Spleen (tissue), 11 donors: ENCODE data around the gene CHCHD6. TPM values are rescaled to one million over a fixed set of nuclear protein-coding genes. Genes with fewer than 3 reads are reported as not detected.
"Not testable (repeated sequence)": the region's sequence is repeated elsewhere in the genome, so short reads cannot be mapped to it uniquely, and the experiment has no call there.

Experiments
- DNase-seq: peaks from one replicate; pipeline ENCODE4 v3.0.0-alpha.2; 2020
- H3K27ac ChIP-seq, 8 donors: fragments of 200-600 bp; sonication (generic) in 7 of 8; 1 replicate in 4 of 8; 2 replicates in 4 of 8; pipeline versions ENCODE4 v1.5.0 to v1.8.0; 2016 to 2021; ENCODE audit warnings: inconsistent platforms in 4 of 8, mild to moderate bottlenecking in 4 of 8, moderate library complexity in 1 of 8
- H3K27me3 ChIP-seq, 7 donors: fragments of 200-600 bp; sonication (generic) in 6 of 7; replicated peaks in 1 of 7; 1 replicate in 4 of 7; 2 replicates in 3 of 7; pipeline versions ENCODE4 v1.5.0 to v1.8.0; 2016 to 2021; ENCODE audit warnings: inconsistent platforms in 3 of 7, mild to moderate bottlenecking in 1 of 7
- H3K36me3 ChIP-seq, 6 donors: fragments of 200-600 bp; sonication (generic) in 5 of 6; 1 replicate in 4 of 6; 2 replicates in 2 of 6; pipeline versions ENCODE4 v1.5.0 to v1.8.0; 2016 to 2021; ENCODE audit warnings: inconsistent platforms in 2 of 6
- H3K4me1 ChIP-seq, 6 donors: fragments of 200-600 bp; sonication (generic) in 5 of 6; 1 replicate in 3 of 6; 2 replicates in 3 of 6; pipeline versions ENCODE4 v1.5.0 to v1.8.0; 2016 to 2021; ENCODE audit warnings: inconsistent platforms in 3 of 6
- H3K4me3 ChIP-seq, 8 donors: fragments of 200-600 bp; sonication (generic) in 7 of 8; 1 replicate in 4 of 8; 2 replicates in 4 of 8; pipeline versions ENCODE4 v1.5.0 to v1.8.0; 2016 to 2021; ENCODE audit warnings: inconsistent platforms in 4 of 8, mild to moderate bottlenecking in 4 of 8, moderate library complexity in 2 of 8
- H3K9me3 ChIP-seq, 8 donors: fragments of 200-600 bp; sonication (generic) in 7 of 8; 1 replicate in 4 of 8; 2 replicates in 4 of 8; pipeline versions ENCODE4 v1.5.0 to v1.8.0; 2016 to 2021; ENCODE audit warnings: inconsistent platforms in 4 of 8
- CTCF ChIP-seq, 11 experiments: fragments of 200-600 bp in 7 of 11; fragments of 450-650 bp in 4 of 11; sonication (generic) in 4 of 11; IDR thresholded peaks in 8 of 11; conservative IDR thresholded peaks in 3 of 11; 1 replicate in 7 of 11; 2 replicates in 4 of 11; pipeline versions ENCODE4 v1.4.0 to v1.8.0; 2016 to 2021; ENCODE audit warnings: antibody characterized with exemption in 11 of 11, inconsistent platforms in 4 of 11, mild to moderate bottlenecking in 1 of 11
- POLR2A ChIP-seq, 3 donors: fragments of 450-650 bp; IDR thresholded peaks; one replicate each; pipeline ENCODE4 v1.5.1; 2017; ENCODE audit warnings: antibody characterized with exemption in 3 of 3, mild to moderate bottlenecking in 1 of 3
- POLR2AphosphoS5 ChIP-seq, 3 donors: sonication (generic); formaldehyde crosslinking; IDR thresholded peaks; one replicate each; pipeline ENCODE4 v1.5.1; 2017; ENCODE audit warnings: antibody characterized with exemption in 3 of 3
- WGBS, 5 donors: extraction: QIAGEN DNeasy Blood & Tissue Kit in 3 of 5; methylation state at CpG; one replicate each; pipeline versions ENCODE4 v1.1.5 to v1.1.7; 2013 to 2018; 5-methylcytosine and 5-hydroxymethylcytosine counted together
- intact Hi-C: fragments of 100-400 bp; cut with DNase I; formaldehyde crosslinking; loops from one replicate; pipeline ENCODE4 v1.15.0; 2023; ENCODE audit warnings: low total_unique reads
- polyA plus RNA-seq, 3 donors: library from polyadenylated mRNA; stranded (reverse); fragments of 200-250 nt; gene quantifications; one replicate each; pipeline ENCODE4 v1.2.1, GENCODE V29; 2013
- total RNA-seq, 7 donors: library from RNA; depleted of rRNA in 3 of 7; stranded (reverse); fragments of >200 nt in 3 of 7; fragmentation: NEBNext Ultra II Directional in 4 of 7; extraction: Animal tissue kit (Norgen Biotek cat#: 25700) in 4 of 7; gene quantifications; one replicate each; pipeline versions ENCODE4 v1.1.0 to v1.2.1, GENCODE V29; 2016 to 2021
- donor health status: healthy with polysubstance abuse.
- donor health status: DM: no; HTN: no; CAD: no; lungs with moderate emphysema.
- donor health status: DM: no; HTN: no; CAD: no.
- donor health status: Bipolar disorder and iron deficiency.
- donor health status: healthy.
- donor health status: DM: no; HTN: no; CAD: no.
- donor health status: DM: yes; HTN: yes; CAD: no.

The CHCHD6 gene
- total and polyA plus RNA-seq, 10 donors, result 6.3 to 39.1 (median 11.8) TPM

GRCh38 chr3:126792998-126793397 is 89.0 kb downstream of the CHCHD6 start:
- Histone ChIP-seq H3K9me3 (peaks cover 0 to 36% (median 19%) of the 10 kb centered on the region in 8 donors), H3K27ac (no peak overlapping the region), H3K4me3 (no peak overlapping the region), H3K4me1 (no peaks in the 10 kb centered on the region), H3K27me3 (no peaks in the 10 kb centered on the region), H3K36me3 (no peaks in the 10 kb centered on the region)
- no peak for TF ChIP-seq CTCF (IDR thresholded peaks at IDR 0.05 in 8 of 11, conservative IDR thresholded peaks at IDR 0.05 in 3 of 11)
- no peak for TF ChIP-seq POLR2A (IDR thresholded peaks at IDR 0.05)
- TF ChIP-seq POLR2AphosphoS5 (IDR thresholded peaks at IDR 0.05), result no peak
- intact Hi-C loops, result no loop called here
- 85 to 97% (median 92%) methylated on average over 1 of the region's 1 CpG for WGBS, 5 donors
- no peak for DNase-seq

DNA sequence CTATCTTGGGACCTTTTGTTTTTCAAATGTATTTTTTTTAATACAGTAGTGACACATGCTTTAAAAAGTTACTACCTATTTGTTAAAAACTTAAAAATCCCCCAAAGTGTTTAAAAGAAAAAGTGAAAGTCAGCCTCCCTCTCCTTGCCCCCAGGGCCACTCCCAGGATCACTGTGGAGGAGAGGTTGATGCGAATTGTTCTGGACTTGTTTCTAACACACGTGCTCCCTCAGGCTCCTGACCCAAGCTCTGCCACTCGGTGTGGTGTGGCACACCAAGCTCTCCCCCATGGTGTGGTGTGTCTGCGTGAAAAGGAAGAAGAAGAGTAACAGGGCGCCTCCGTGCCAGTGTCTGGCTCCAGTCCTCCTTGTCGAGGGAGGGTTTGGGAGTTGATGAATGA is 93.5 kb downstream of the CHCHD6 start:
- H3K4me1 ChIP-seq, result no peaks in the 10 kb centered on the region
- TF ChIP-seq POLR2AphosphoS5 (IDR thresholded peaks at IDR 0.05) (no peak), CTCF (IDR thresholded peaks at IDR 0.05 in 8 of 11, conservative IDR thresholded peaks at IDR 0.05 in 3 of 11) (no peak), POLR2A (IDR thresholded peaks at IDR 0.05) (no peak)
- H3K27me3 ChIP-seq, result no peaks in the 10 kb centered on the region
- no peak for DNase-seq
- 80 to 94% (median 85%) methylated on average over 7 of the region's 7 CpGs for WGBS, 5 donors
- H3K4me3 ChIP-seq, result no peak overlapping the region
- peaks cover 0 to 22% (median 15%) of the 10 kb centered on the region in 8 donors for H3K9me3 ChIP-seq
- H3K27ac ChIP-seq, result no peak overlapping the region
- intact Hi-C loops, result no loop called here
- peaks cover 0 to 11% (median 0%) of the 10 kb centered on the region in 6 donors for H3K36me3 ChIP-seq

- peaks cover 0 to 13% (median 5%) of the 10 kb centered on the region in 8 donors for H3K9me3 ChIP-seq
- DNase-seq, result no peak
- no peak overlapping the region for H3K27ac ChIP-seq
- peaks cover 0 to 11% (median 0%) of the 10 kb centered on the region in 6 donors for H3K36me3 ChIP-seq
- no peak for TF ChIP-seq POLR2AphosphoS5 (IDR thresholded peaks at IDR 0.05)
- no peak for TF ChIP-seq POLR2A (IDR thresholded peaks at IDR 0.05)
- TF ChIP-seq CTCF (IDR thresholded peaks at IDR 0.05 in 8 of 11, conservative IDR thresholded peaks at IDR 0.05 in 3 of 11), result no peak
- H3K4me3 ChIP-seq, result no peak overlapping the region
- no peaks in the 10 kb centered on the region for H3K27me3 ChIP-seq
- intact Hi-C loops, result no loop called here
- WGBS, 5 donors, result 92 to 98% (median 94%) methylated on average over 9 of the region's 9 CpGs
- no peaks in the 10 kb centered on the region for H3K4me1 ChIP-seq
These were observed 94.5 kb downstream of the CHCHD6 start for GRCh38 chr3:126798521-126798920.

DNA sequence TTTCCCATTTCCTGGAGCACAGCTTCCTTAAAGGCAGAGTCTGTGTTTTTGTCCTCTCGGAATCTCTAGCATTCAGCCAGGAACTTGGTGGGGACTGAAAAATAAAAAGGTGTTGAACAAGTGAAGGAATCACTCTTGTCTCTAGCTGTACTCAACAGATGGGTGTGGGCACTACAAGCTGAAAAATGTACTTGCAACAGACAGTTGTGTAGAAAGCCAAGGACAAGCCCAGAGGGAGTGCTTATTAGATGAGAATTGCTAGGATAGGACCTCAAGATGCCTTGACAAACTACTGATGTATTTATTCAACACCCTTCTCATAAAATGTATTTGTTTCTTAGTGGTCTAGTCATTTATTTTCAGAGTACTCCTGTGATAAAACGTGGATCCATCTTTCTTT is 95.1 kb downstream of the CHCHD6 start:
- DNase-seq, result no peak
- Histone ChIP-seq H3K4me3 (no peak overlapping the region), H3K9me3 (peaks cover 0 to 9% (median 2%) of the 10 kb centered on the region in 8 donors), H3K4me1 (no peaks in the 10 kb centered on the region), H3K27ac (no peak overlapping the region), H3K36me3 (peaks cover 0 to 11% (median 0%) of the 10 kb centered on the region in 6 donors), H3K27me3 (no peaks in the 10 kb centered on the region)
- intact Hi-C loops, result no loop called here
- TF ChIP-seq POLR2AphosphoS5 (IDR thresholded peaks at IDR 0.05) (no peak), CTCF (IDR thresholded peaks at IDR 0.05 in 8 of 11, conservative IDR thresholded peaks at IDR 0.05 in 3 of 11) (no peak), POLR2A (IDR thresholded peaks at IDR 0.05) (no peak)
- 86 to 92% (median 89%) methylated on average over 2 of the region's 2 CpGs for WGBS, 5 donors

DNA sequence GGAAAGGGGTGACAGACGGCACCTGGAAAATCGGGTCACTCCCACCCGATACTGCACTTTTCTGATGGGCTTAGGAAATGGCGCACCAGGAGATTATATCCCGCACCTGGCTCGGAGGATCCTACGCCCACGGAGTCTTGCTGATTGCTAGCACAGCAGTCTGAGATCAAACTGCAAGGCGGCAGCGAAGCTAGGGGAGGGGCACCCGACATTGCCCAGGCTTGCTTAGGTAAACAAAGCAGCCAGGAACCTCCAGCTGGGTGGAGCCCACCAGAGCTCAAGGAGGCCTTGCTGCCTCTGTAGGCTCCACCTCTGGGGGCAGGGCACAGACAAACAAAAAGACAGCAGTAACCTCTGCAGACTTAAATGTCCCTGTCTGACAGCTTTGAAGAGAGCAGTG is 97.3 kb downstream of the CHCHD6 start:
- H3K4me3 ChIP-seq, H3K27me3 ChIP-seq, H3K27ac ChIP-seq, DNase-seq, H3K9me3 ChIP-seq, intact Hi-C loops, H3K4me1 ChIP-seq: not testable (repeated sequence)
- WGBS, 5 donors, result 90 to 99% (median 93%) methylated on average over 11 of the region's 11 CpGs
- peaks cover 0 to 11% (median 0%) of the 10 kb centered on the region in 6 donors for H3K36me3 ChIP-seq
